H1 (cell line): Measurements from ENCODE around the gene TANC1. TPM values are rescaled to one million over a fixed set of nuclear protein-coding genes. Genes with fewer than 3 reads are reported as not detected.

Source experiments
- CTCF ChIA-PET: fragments of 300-600 bp; sonication (Branson Sonifier 250); formaldehyde crosslinking; loops from one replicate; lab custom pipeline; 2021; ENCODE audit not compliant: partially characterized antibody; lab: Charles Lee
- POLR2A ChIA-PET: fragments of 300-600 bp; sonication (Branson Sonifier 250); formaldehyde crosslinking; loops from one replicate; lab custom pipeline; 2021; ENCODE audit warnings: inconsistent platforms; ENCODE audit not compliant: partially characterized antibody; lab: Charles Lee
- DNase-seq, 2 experiments: peaks; one replicate each; pipeline versions ENCODE4 v3.0.0 to v3.0.0-alpha.2; 2010 to 2022; ENCODE audit warnings: low spot score in 2 of 2, low read depth in 1 of 2, mixed read lengths in 1 of 2
- FAIRE-seq: peaks from 2 replicates; lab custom pipeline; 2011; peaks lifted over from hg19 to GRCh38; lab: Jason Lieb, UNC
- H2AFZ ChIP-seq: 2 replicates; pipeline ENCODE4 v1.8.1; 2012; ENCODE audit warnings: low read length, inconsistent platforms
- H2AK5ac ChIP-seq: 2 replicates; pipeline ENCODE4 v1.6.1; 2013; ENCODE audit warnings: low read depth, low read length
- H2BK120ac ChIP-seq: replicated peaks from 2 replicates; pipeline ENCODE3; 2013; ENCODE audit warnings: low read depth, low read length, inconsistent platforms
- H2BK12ac ChIP-seq: 2 replicates; pipeline ENCODE4 v1.6.1; 2013; ENCODE audit warnings: low read depth, low read length
- H2BK15ac ChIP-seq: 2 replicates; pipeline ENCODE4 v1.6.1; 2013; ENCODE audit warnings: low read length
- H2BK20ac ChIP-seq: 2 replicates; pipeline ENCODE4 v1.6.1; 2013; ENCODE audit warnings: low read length
- H2BK5ac ChIP-seq: 2 replicates; pipeline ENCODE4 v1.6.1; 2013; ENCODE audit warnings: low read depth, low read length
- H3K14ac ChIP-seq: 2 replicates; pipeline ENCODE4 v1.6.1; 2013; ENCODE audit warnings: inconsistent platforms; ENCODE audit not compliant: insufficient read length
- H3K18ac ChIP-seq: 2 replicates; pipeline ENCODE4 v1.6.1; 2013; ENCODE audit warnings: low read length; ENCODE audit errors: extremely low read depth
- H3K23ac ChIP-seq: 2 replicates; pipeline ENCODE4 v1.6.1; 2013; ENCODE audit warnings: inconsistent platforms; ENCODE audit not compliant: insufficient read length
- H3K23me2 ChIP-seq: 2 replicates; pipeline ENCODE4 v1.6.1; 2013; ENCODE audit warnings: low read depth, low read length
- H3K27ac ChIP-seq: 2 replicates; pipeline ENCODE4 v1.6.1; 2011; ENCODE audit warnings: low read depth, low read length, inconsistent platforms
- H3K27me3 ChIP-seq, 4 experiments: replicated peaks in 1 of 4; 1 replicate in 1 of 4; 2 replicates in 3 of 4; pipeline versions ENCODE4 v1.6.1 to v1.8.1; 2011 to 2013; ENCODE audit warnings: low read length in 3 of 4, mild to moderate bottlenecking in 3 of 4, inconsistent platforms in 2 of 4, mixed read lengths in 2 of 4, moderate library complexity in 1 of 4; ENCODE audit not compliant: control insufficient read depth in 3 of 4, insufficient read depth in 3 of 4; ENCODE audit errors: extremely low read depth in 1 of 4
- H3K36me3 ChIP-seq, 4 experiments: 2 replicates each; pipeline versions ENCODE4 v1.6.1 to v1.8.1; 2011 to 2013; ENCODE audit warnings: mild to moderate bottlenecking in 4 of 4, low read length in 3 of 4, moderate library complexity in 2 of 4, control low read depth in 1 of 4, inconsistent platforms in 1 of 4; ENCODE audit not compliant: insufficient read depth in 4 of 4, control insufficient read depth in 2 of 4
- H3K4ac ChIP-seq: replicated peaks from 2 replicates; pipeline ENCODE3; 2013; ENCODE audit warnings: low read length, low read depth, mixed read lengths, inconsistent platforms; ENCODE audit not compliant: insufficient read length
- H3K4me1 ChIP-seq, 4 experiments: replicated peaks in 1 of 4; 1 replicate in 1 of 4; 2 replicates in 3 of 4; pipeline versions ENCODE4 v1.6.1 to v1.8.1; 2011 to 2013; ENCODE audit warnings: low read length in 3 of 4, inconsistent platforms in 2 of 4, mixed read lengths in 1 of 4; ENCODE audit not compliant: insufficient read depth in 4 of 4, control insufficient read depth in 3 of 4
- H3K4me2 ChIP-seq, 2 experiments: 2 replicates each; pipeline versions ENCODE4 v1.6.1 to v1.8.1; 2011 to 2013; ENCODE audit warnings: low read depth in 2 of 2, low read length in 2 of 2, control low read depth in 1 of 2, inconsistent platforms in 1 of 2, mild to moderate bottlenecking in 1 of 2; ENCODE audit not compliant: insufficient read depth in 1 of 2
- H3K4me3 ChIP-seq, 4 experiments: fragments of 200-600, 300-600 bp in 1 of 4; sonication (generic), shearing (Covaris generic), sonication (Bioruptor Twin) in 1 of 4; 2 replicates each; pipeline versions ENCODE4 v1.5.1 to v1.8.1; 2011 to 2016; ENCODE audit warnings: low read length in 4 of 4, low read depth in 3 of 4, control low read depth in 2 of 4, inconsistent platforms in 2 of 4, mild to moderate bottlenecking in 2 of 4, mixed read lengths in 1 of 4, moderate library complexity in 1 of 4; ENCODE audit not compliant: insufficient read depth in 2 of 4; ENCODE audit errors: extremely low read depth in 1 of 4
- H3K56ac ChIP-seq: replicated peaks from 2 replicates; pipeline ENCODE3; 2013; ENCODE audit warnings: low read depth, mild to moderate bottlenecking, mixed read lengths, low read length, inconsistent platforms; ENCODE audit not compliant: insufficient read length
- H3K79me1 ChIP-seq: 2 replicates; pipeline ENCODE4 v1.6.1; 2013; ENCODE audit warnings: low read depth, low read length, control low read depth
- H3K79me2 ChIP-seq, 2 experiments: 2 replicates each; pipeline versions ENCODE4 v1.6.1 to v1.8.1; 2012 to 2013; ENCODE audit warnings: low read length in 2 of 2, mild to moderate bottlenecking in 2 of 2, inconsistent platforms in 1 of 2; ENCODE audit not compliant: insufficient read depth in 2 of 2, control insufficient read depth in 1 of 2
- H3K9ac ChIP-seq, 4 experiments: replicated peaks in 1 of 4; 1 replicate in 1 of 4; 2 replicates in 3 of 4; pipeline versions ENCODE4 v1.6.1 to v1.8.1; 2011 to 2013; ENCODE audit warnings: low read depth in 3 of 4, low read length in 3 of 4, control low read depth in 2 of 4, mild to moderate bottlenecking in 2 of 4, moderate library complexity in 2 of 4, inconsistent platforms in 1 of 4; ENCODE audit errors: extremely low read depth in 1 of 4
- H3K9me3 ChIP-seq, 2 experiments: 2 replicates each; pipeline versions ENCODE4 v1.6.1 to v1.8.1; 2012 to 2013; ENCODE audit warnings: mild to moderate bottlenecking in 2 of 2, moderate library complexity in 2 of 2, control low read depth in 1 of 2, inconsistent platforms in 1 of 2, low read depth in 1 of 2, low read length in 1 of 2, mixed read lengths in 1 of 2; ENCODE audit not compliant: insufficient read depth in 2 of 2
- H4K20me1 ChIP-seq, 2 experiments: replicated peaks in 1 of 2; 2 replicates each; pipeline versions ENCODE3 to v1.8.1; 2011 to 2013; ENCODE audit warnings: inconsistent platforms in 2 of 2, low read length in 2 of 2, mild to moderate bottlenecking in 1 of 2; ENCODE audit not compliant: insufficient read depth in 2 of 2, control insufficient read depth in 1 of 2
- H4K5ac ChIP-seq: 2 replicates; pipeline ENCODE4 v1.6.1; 2013; ENCODE audit warnings: low read length, low read depth, mixed read lengths, inconsistent platforms; ENCODE audit not compliant: insufficient read length
- H4K8ac ChIP-seq: 2 replicates; pipeline ENCODE4 v1.8.0; 2013; ENCODE audit warnings: mild to moderate bottlenecking, moderate library complexity, low read length, inconsistent platforms; ENCODE audit not compliant: insufficient read depth; ENCODE audit errors: extremely low read depth
- H4K91ac ChIP-seq: replicated peaks from 2 replicates; pipeline ENCODE3; 2013; ENCODE audit warnings: low read length, mixed read lengths, inconsistent platforms; ENCODE audit not compliant: insufficient read length
- CHD2 ChIP-seq: IDR thresholded peaks from 2 replicates; pipeline ENCODE4 v1.6.1; 2012; ENCODE audit warnings: low read length, improper control_type of control experiment
- CREB1 ChIP-seq: IDR thresholded peaks from 2 replicates; pipeline ENCODE4 v1.6.1; 2012; ENCODE audit warnings: inconsistent platforms
- CTBP2 ChIP-seq: IDR thresholded peaks from 2 replicates; pipeline ENCODE4 v1.7.0; 2011; ENCODE audit warnings: borderline replicate concordance, mild to moderate bottlenecking, moderate library complexity, mixed read lengths, low read length; ENCODE audit not compliant: insufficient read depth, insufficient read length
- HDAC6 ChIP-seq: IDR thresholded peaks from one replicate; pipeline ENCODE4 v1.7.1; 2012; ENCODE audit warnings: low read depth, mild to moderate bottlenecking, inconsistent platforms, low read length, moderate library complexity
- KDM5A ChIP-seq: fragments of 200-600 bp; IDR thresholded peaks from 2 replicates; pipeline ENCODE4 v1.7.1; 2012; ENCODE audit warnings: mild to moderate bottlenecking, low read length, inconsistent platforms, mixed read lengths
- NRF1 ChIP-seq: IDR thresholded peaks from 2 replicates; pipeline ENCODE4 v1.6.1; 2011; ENCODE audit warnings: mild to moderate bottlenecking, low read depth, low read length, improper control_type of control experiment
- PHF8 ChIP-seq: fragments of 200-600 bp; sonication (generic); conservative IDR thresholded peaks from 2 replicates; pipeline ENCODE4 v1.7.1; 2012; ENCODE audit warnings: low read depth, mild to moderate bottlenecking, inconsistent platforms, low read length, moderate library complexity
- POLR2AphosphoS5 ChIP-seq: IDR thresholded peaks from 2 replicates; pipeline ENCODE4 v1.6.1; 2011; ENCODE audit warnings: low read depth, low read length
- RNF2 ChIP-seq: fragments of 200-900, 300-1000 bp; sonication (generic); IDR thresholded peaks from 2 replicates; pipeline ENCODE4 v1.7.1; 2016; ENCODE audit warnings: borderline replicate concordance, low read depth, mild to moderate bottlenecking, antibody characterized with exemption, low read length; ENCODE audit not compliant: poor library complexity, severe bottlenecking; ENCODE audit errors: missing control alignments
- SP2 ChIP-seq: IDR thresholded peaks from 2 replicates; pipeline ENCODE4 v1.6.1; 2012; ENCODE audit warnings: mild to moderate bottlenecking, low read length, inconsistent platforms
- TAF1 ChIP-seq: IDR thresholded peaks from 2 replicates; pipeline ENCODE4 v1.6.1; 2011; ENCODE audit warnings: mild to moderate bottlenecking, low read depth, low read length
- TCF12 ChIP-seq: IDR thresholded peaks from 2 replicates; pipeline ENCODE4 v1.6.1; 2011; ENCODE audit warnings: low read depth, mild to moderate bottlenecking, low read length
- USF2 ChIP-seq: IDR thresholded peaks from 2 replicates; pipeline ENCODE4 v1.6.1; 2011; ENCODE audit warnings: low read length, improper control_type of control experiment
- WGBS, 2 experiments: shearing (Covaris generic) in 1 of 2; methylation state at CpG; one replicate each; pipeline versions ENCODE4 v1.1.6 to v1.1.7; 2013 to 2015; ENCODE audit warnings: low lambda C conversion rate in 2 of 2, mixed read lengths in 2 of 2, inconsistent platforms in 1 of 2, low coverage in 1 of 2, missing lambda C conversion rate in 1 of 2; ENCODE audit not compliant: insufficient replicate concordance in 2 of 2, insufficient coverage in 1 of 2, insufficient read length in 1 of 2; ENCODE audit errors: extremely low coverage in 1 of 2, missing lambda C conversion rate in 1 of 2; 5-methylcytosine and 5-hydroxymethylcytosine counted together
- polyA plus RNA-seq, 7 experiments: library from polyadenylated mRNA; depleted of rRNA in 3 of 7; stranded (reverse) in 5 of 7; unstranded in 2 of 7; fragments of >200 nt in 5 of 7; fragments of 200-250 nt in 2 of 7; gene quantifications; 1 replicate in 5 of 7; 2 replicates in 1 of 7; 4 replicates in 1 of 7; pipeline versions ENCODE4 v1.2.1 to v1.2.3, GENCODE V29; 2011 to 2013; ENCODE audit warnings: missing spikeins in 2 of 7, mixed read lengths in 2 of 7
- total RNA-seq: library from RNA; stranded (reverse); fragmentation: NEBNext Ultra II Directional; extraction: Animal tissue kit (Norgen Biotek cat#: 25700); gene quantifications from 2 replicates; pipeline ENCODE4 v1.2.1, GENCODE V29; 2021

The TANC1 gene
- total and polyA plus RNA-seq, 2 of the 8 experiments (the other 6 are each of a cell fraction or from before 2014, with no cell fraction given) = 4.1 to 7.6 TPM

DNA sequence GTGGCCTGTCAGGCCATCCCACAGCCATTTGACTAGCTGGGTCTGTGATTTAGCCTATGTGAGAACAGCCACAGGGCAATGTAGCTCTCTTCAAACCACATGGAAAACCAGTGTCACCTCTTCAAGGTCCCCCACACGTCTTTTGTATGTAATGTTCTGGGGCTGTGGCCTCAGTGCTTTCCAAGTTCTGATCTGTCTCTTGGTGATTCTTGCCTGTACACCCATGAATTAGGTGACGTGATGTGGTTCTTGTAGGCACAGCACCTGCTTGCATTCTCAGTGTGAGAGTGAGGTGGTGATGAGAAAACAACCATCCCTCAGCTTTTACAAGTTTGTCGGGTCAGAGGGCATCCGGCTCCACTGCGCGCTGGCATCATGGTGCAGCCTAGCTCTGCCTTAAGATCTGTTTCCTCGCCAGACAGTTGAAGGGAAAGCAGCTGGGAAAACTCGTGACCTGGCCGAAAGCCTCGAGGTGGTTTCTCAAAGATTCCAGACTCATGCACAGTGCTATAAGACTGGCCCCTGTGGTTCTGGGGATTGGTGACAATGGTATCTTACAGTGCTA, 125.8 kb downstream of the TANC1 start:
- Histone ChIP-seq H4K5ac (no peak overlapping the region), H2AFZ (no peak overlapping the region), H3K18ac (no peak overlapping the region), H3K9ac (no peak overlapping the region), H3K79me2 (no peaks in the 10 kb centered on the region), H2BK20ac (no peak overlapping the region), H3K56ac (no peak overlapping the region), H2BK15ac (no peak overlapping the region; the same call in 1 of the 2 replicates), H3K4me2 (no peak overlapping the region), H3K4ac (no peak overlapping the region), H2BK120ac (no peak overlapping the region), H3K79me1 (no peaks in the 10 kb centered on the region), H3K14ac (no peak overlapping the region), H4K8ac (no peak overlapping the region), H3K27ac (no peak overlapping the region), H4K20me1 (no peaks in the 10 kb centered on the region), H3K9me3 (no peaks in the 10 kb centered on the region), H3K4me1 (peaks cover 0 to 6% (median 0%) of the 10 kb centered on the region in 4 experiments; a peak in 1 of 7 replicates), H2BK12ac (no peak overlapping the region), H3K27me3 (no peaks in the 10 kb centered on the region), H3K36me3 (no peaks in the 10 kb centered on the region), H4K91ac (no peak overlapping the region), H3K23me2 (no peaks in the 10 kb centered on the region), H2BK5ac (0 out of 2 replicates have a peak overlapping the region, but pooled peaks have one; percentile 15), H2AK5ac (no peak overlapping the region), H3K4me3 (no peak overlapping the region), H3K23ac (no peak overlapping the region)
- TF ChIP-seq POLR2AphosphoS5 (no peak), NRF1 (no peak), SP2 (no peak), PHF8 (no peak), CTBP2 (no peak), HDAC6 (no peak), RNF2 (no peak), TCF12 (no peak), CHD2 (no peak), KDM5A (no peak), TAF1 (no peak), CREB1 (no peak), USF2 (no peak)
- WGBS, 2 experiments = 92% methylated on average over 10 of the region's 10 CpGs; no CpG with 5 or more reads in 1 of the 2 experiments
- CTCF ChIA-PET = interaction anchor here (0.5 to 1.1 kb wide), 3 partner anchors 18 to 24 kb away, joined by 3 to 4 read pairs (median 4); no protein-coding TSS in a partner anchor
- DNase-seq (no peak), FAIRE-seq (no peak)
- POLR2A ChIA-PET = interaction anchor here (0.6 to 0.7 kb wide), 2 partner anchors 19 to 97 kb away, joined by 3 read pairs; no protein-coding TSS in a partner anchor
